ENCODE measurements around the gene WDR70. TPM values are rescaled to one million over a fixed set of nuclear protein-coding genes. Genes with fewer than 3 reads are reported as not detected.

The WDR70 gene
- total RNA-seq, 1 experiment from 2014 or later = 31.3 TPM

DNA sequence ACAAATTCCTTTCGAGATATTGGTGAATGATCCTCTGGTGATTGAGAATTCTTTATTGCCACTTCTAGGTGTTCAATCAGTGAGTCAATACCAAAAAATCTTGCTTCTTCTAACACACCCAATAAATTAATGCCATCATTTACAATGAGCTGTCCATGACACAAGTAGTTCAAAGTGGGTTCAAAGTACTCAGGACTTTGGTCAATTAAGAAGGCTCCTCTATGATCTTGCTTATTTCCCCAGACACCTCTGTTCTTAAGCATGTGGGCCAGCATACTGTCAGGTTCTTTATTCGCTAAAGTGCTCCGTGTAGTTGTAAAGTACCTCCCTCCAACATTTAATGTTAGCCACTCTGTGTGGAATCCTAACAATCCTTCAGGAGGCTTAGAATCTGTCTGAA is 127.1 kb downstream of the WDR70 start:
- intact Hi-C loops (cut with micrococcal nuclease) = no loop called here
- peaks cover 5% of the 10 kb centered on the region for H3K4me1 Mint-ChIP-seq (ENCODE audit: insufficient read depth, unreplicated experiment)
- peaks cover 14% of the 10 kb centered on the region for H3K36me3 Mint-ChIP-seq (ENCODE audit: insufficient read depth, unreplicated experiment)
- no TSS peak for BruUV-seq (replicated peaks)
- CTCF ChIA-PET = interaction anchor here (0.6 kb wide), 1 partner anchor 58 kb away, joined by 3 read pairs; no protein-coding TSS in a partner anchor
- H3K27me3 Mint-ChIP-seq (ENCODE audit: insufficient read depth, unreplicated experiment) = no peaks in the 10 kb centered on the region
- no peak overlapping the region for H3K4me3 Mint-ChIP-seq (ENCODE audit: unreplicated experiment)
- no peak overlapping the region for H3K27ac Mint-ChIP-seq (ENCODE audit: low read depth, unreplicated experiment)
- POLR2A ChIA-PET = interaction anchor here (0.6 kb wide), 1 partner anchor 26 kb away, joined by 3 read pairs; no protein-coding TSS in a partner anchor
- TF ChIP-seq, protein P1, sequence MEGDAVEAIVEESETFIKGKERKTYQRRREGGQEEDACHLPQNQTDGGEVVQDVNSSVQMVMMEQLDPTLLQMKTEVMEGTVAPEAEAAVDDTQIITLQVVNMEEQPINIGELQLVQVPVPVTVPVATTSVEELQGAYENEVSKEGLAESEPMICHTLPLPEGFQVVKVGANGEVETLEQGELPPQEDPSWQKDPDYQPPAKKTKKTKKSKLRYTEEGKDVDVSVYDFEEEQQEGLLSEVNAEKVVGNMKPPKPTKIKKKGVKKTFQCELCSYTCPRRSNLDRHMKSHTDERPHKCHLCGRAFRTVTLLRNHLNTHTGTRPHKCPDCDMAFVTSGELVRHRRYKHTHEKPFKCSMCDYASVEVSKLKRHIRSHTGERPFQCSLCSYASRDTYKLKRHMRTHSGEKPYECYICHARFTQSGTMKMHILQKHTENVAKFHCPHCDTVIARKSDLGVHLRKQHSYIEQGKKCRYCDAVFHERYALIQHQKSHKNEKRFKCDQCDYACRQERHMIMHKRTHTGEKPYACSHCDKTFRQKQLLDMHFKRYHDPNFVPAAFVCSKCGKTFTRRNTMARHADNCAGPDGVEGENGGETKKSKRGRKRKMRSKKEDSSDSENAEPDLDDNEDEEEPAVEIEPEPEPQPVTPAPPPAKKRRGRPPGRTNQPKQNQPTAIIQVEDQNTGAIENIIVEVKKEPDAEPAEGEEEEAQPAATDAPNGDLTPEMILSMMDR (IDR thresholded peaks at IDR 0.05; ENCODE audit: unreplicated experiment) = no peak
- DNase-seq (ENCODE audit: unreplicated experiment) = no peak
- H3K9me3 Mint-ChIP-seq (ENCODE audit: unreplicated experiment) = no peaks in the 10 kb centered on the region

DNA sequence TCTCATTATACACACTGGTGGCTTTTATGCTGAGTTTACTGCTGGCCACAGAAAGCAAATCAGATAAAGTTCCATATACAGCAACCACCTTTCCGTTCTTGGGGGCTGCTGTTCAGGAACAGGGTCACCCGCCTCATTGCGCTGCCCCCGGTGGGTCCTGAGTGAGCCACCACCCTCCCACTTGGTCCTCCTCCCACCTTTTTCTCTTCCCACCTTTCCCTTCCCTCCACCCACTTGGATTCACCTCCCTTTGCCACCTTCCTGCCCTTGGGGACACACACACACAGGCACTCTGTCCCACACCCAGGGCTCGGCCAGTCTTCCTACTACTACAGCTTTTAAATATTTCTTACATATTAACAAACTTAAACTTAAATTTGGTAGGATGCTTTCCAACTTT is 127.6 kb downstream of the WDR70 start:
- BruUV-seq (replicated peaks) = no TSS peak
- no peaks in the 10 kb centered on the region for H3K27me3 Mint-ChIP-seq (ENCODE audit: insufficient read depth, unreplicated experiment)

GRCh38 chr5:37511646-37512045 is 132.5 kb downstream of the WDR70 start:
- no peaks in the 10 kb centered on the region for H3K4me1 Mint-ChIP-seq (ENCODE audit: insufficient read depth, unreplicated experiment)
- intact Hi-C loops (cut with micrococcal nuclease) = no loop called here
- POLR2A ChIA-PET = no interaction called here

More for the DNA sequence above, 127.6 kb downstream of the WDR70 start:
- DNase-seq (ENCODE audit: unreplicated experiment) = no peak
- TF ChIP-seq, protein P1 (IDR thresholded peaks at IDR 0.05; ENCODE audit: unreplicated experiment) = no peak
- ChIA-PET CTCF (interaction anchor here (0.6 kb wide), 1 partner anchor 58 kb away, joined by 3 read pairs; no protein-coding TSS in a partner anchor), POLR2A (interaction anchor here (0.6 kb wide), 1 partner anchor 25 kb away, joined by 3 read pairs; no protein-coding TSS in a partner anchor)
- Mint-ChIP-seq H3K9me3 (ENCODE audit: unreplicated experiment) (no peaks in the 10 kb centered on the region), H3K27ac (ENCODE audit: low read depth, unreplicated experiment) (no peak overlapping the region), H3K4me3 (ENCODE audit: unreplicated experiment) (no peak overlapping the region), H3K36me3 (ENCODE audit: insufficient read depth, unreplicated experiment) (peaks cover 13% of the 10 kb centered on the region), H3K4me1 (ENCODE audit: insufficient read depth, unreplicated experiment) (peaks cover under 1% of the 10 kb centered on the region)
- intact Hi-C loops (cut with micrococcal nuclease) = no loop called here

GRCh38 chr5:37514946-37515345 is 135.8 kb downstream of the WDR70 start:
- intact Hi-C loops (cut with micrococcal nuclease) = no loop called here
- Mint-ChIP-seq H3K4me1 (ENCODE audit: insufficient read depth, unreplicated experiment) (no peaks in the 10 kb centered on the region), H3K27me3 (ENCODE audit: insufficient read depth, unreplicated experiment) (no peaks in the 10 kb centered on the region), H3K27ac (ENCODE audit: low read depth, unreplicated experiment) (no peak overlapping the region), H3K9me3 (ENCODE audit: unreplicated experiment) (no peaks in the 10 kb centered on the region), H3K4me3 (ENCODE audit: unreplicated experiment) (no peak overlapping the region), H3K36me3 (ENCODE audit: insufficient read depth, unreplicated experiment) (peaks cover 10% of the 10 kb centered on the region)
- POLR2A ChIA-PET = interaction anchor here (0.6 kb wide), 1 partner anchor 668 kb away, joined by 4 read pairs; no protein-coding TSS in a partner anchor
- DNase-seq (ENCODE audit: unreplicated experiment) = no peak
- TF ChIP-seq, protein P1 (IDR thresholded peaks at IDR 0.05; ENCODE audit: unreplicated experiment) = no peak
- BruUV-seq (replicated peaks) = no TSS peak
- CTCF ChIA-PET = interaction anchor here (0.7 kb wide), 1 partner anchor 733 kb away, joined by 5 read pairs; no protein-coding TSS in a partner anchor

More at GRCh38 chr5:37511646-37512045, 132.5 kb downstream of the WDR70 start:
- peaks cover 4% of the 10 kb centered on the region for H3K36me3 Mint-ChIP-seq (ENCODE audit: insufficient read depth, unreplicated experiment)
- no peak overlapping the region for H3K4me3 Mint-ChIP-seq (ENCODE audit: unreplicated experiment)
- no peaks in the 10 kb centered on the region for H3K9me3 Mint-ChIP-seq (ENCODE audit: unreplicated experiment)
- no peak overlapping the region for H3K27ac Mint-ChIP-seq (ENCODE audit: low read depth, unreplicated experiment)
- TF ChIP-seq, protein P1 (IDR thresholded peaks at IDR 0.05; ENCODE audit: unreplicated experiment) = no peak
- no peak for DNase-seq (ENCODE audit: unreplicated experiment)
- CTCF ChIA-PET = interaction anchor here (0.7 kb wide), 1 partner anchor 1321 kb away, joined by 5 read pairs; no protein-coding TSS in a partner anchor
- no TSS peak for BruUV-seq (replicated peaks)
- H3K27me3 Mint-ChIP-seq (ENCODE audit: insufficient read depth, unreplicated experiment) = no peaks in the 10 kb centered on the region
